Duodenal mucosa (tissue), 2 donors: Measurements from ENCODE around the gene SSBP3.

Experiments
- H3K27ac ChIP-seq: one replicate; pipeline ENCODE4 v1.7.0; 2013; ENCODE audit warnings: low read depth, low read length
- H3K27me3 ChIP-seq, 2 donors: one replicate each; pipeline ENCODE4 v1.7.0; 2013; ENCODE audit warnings: low read length in 2 of 2, control low read depth in 1 of 2; ENCODE audit not compliant: insufficient read depth in 2 of 2, control insufficient read depth in 1 of 2
- H3K36me3 ChIP-seq, 2 donors: one replicate each; pipeline ENCODE4 v1.7.0; 2013; ENCODE audit warnings: low read length in 2 of 2, control low read depth in 1 of 2; ENCODE audit not compliant: insufficient read depth in 2 of 2, control insufficient read depth in 1 of 2
- H3K4me1 ChIP-seq, 2 donors: one replicate each; pipeline ENCODE4 v1.7.0; 2013; ENCODE audit warnings: low read length in 2 of 2, control low read depth in 1 of 2; ENCODE audit not compliant: insufficient read depth in 2 of 2, control insufficient read depth in 1 of 2
- H3K4me3 ChIP-seq, 2 donors: one replicate each; pipeline ENCODE4 v1.7.0; 2013; ENCODE audit warnings: low read length in 2 of 2, low read depth in 1 of 2
- H3K9ac ChIP-seq, 2 donors: one replicate each; pipeline ENCODE4 v1.7.0; 2013; ENCODE audit warnings: low read length in 2 of 2, low read depth in 1 of 2
- H3K9me3 ChIP-seq, 2 donors: one replicate each; pipeline ENCODE4 v1.7.0; 2013; ENCODE audit warnings: low read length in 2 of 2, control low read depth in 1 of 2; ENCODE audit not compliant: control insufficient read depth in 1 of 2

SSBP3 gene

DNA sequence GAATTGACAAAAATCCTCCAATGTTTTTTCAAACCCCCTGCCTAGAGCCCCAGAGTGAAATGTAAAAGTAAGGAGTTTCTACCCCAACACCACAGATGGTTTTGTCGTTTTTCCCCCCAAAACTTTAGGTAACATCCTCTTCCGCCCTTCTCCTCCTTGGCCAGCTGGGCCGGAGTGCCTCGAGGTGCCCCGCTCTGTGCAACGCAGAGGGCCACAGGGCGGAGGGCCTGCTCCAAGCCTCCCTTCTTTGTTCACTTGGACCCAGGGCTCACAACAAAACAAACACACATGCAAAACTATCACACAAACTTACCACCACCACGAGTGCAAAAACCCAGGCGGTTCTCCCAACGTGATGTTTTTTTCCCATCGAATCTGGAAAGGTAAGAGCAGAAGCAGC, 1.9 kb downstream of the SSBP3 start:
- H3K4me1 ChIP-seq, result peaks cover 51 to 52% of the 10 kb centered on the region in 2 donors
- H3K4me3 ChIP-seq, result peak overlapping the region; percentile 81 to 88
- no peak overlapping the region for H3K27ac ChIP-seq
- peaks cover 24 to 36% of the 10 kb centered on the region in 2 donors for H3K36me3 ChIP-seq
- H3K9ac ChIP-seq, result no peak overlapping the region
- no peaks in the 10 kb centered on the region for H3K27me3 ChIP-seq
- no peaks in the 10 kb centered on the region for H3K9me3 ChIP-seq

DNA sequence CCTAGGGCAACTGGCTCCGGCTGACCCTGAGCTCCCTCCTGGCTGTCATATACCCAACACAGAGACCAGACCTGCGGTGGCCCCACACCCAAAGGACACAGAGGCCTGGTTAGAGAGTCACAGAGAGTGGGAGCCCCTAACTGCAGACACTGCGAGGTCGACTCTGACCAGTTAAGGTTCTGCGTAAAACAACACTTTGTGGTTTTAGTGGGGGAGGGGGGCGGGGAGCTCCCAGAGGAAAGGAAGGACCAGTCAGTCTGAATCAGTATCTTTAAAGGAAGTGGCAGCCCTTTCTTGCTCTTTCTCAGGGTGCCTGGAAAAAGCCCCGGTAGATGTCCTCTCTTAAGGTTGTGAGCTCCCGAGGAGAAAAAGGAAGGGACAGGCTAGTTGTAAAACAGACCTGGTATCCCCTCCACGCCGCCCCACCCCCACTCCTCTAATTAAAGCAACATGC, 2.4 kb downstream of the SSBP3 start:
- peak overlapping the region; percentile 81 to 88 for H3K4me3 ChIP-seq

DNA sequence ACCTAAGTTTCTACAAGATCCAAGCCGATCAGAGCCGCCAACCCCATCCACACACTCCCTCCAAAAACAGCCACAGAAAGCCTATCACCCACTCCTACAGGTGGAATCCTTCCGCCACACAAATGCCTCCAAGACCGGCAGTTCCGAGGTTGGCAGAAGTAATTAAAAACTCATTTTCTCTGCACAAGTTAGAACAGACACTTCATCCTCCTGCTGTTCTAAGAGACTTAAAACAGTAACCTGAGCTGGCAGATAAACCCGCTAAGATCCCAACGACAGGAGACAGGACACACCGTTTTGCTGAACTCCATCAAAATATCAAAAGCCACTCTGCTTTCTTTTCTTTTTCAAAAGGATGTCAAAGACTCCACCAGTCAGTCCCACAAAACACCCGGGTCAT, 2.8 kb downstream of the SSBP3 start:
- Histone ChIP-seq H3K4me1 (peaks cover 43% of the 10 kb centered on the region in 2 donors), H3K9ac (no peak overlapping the region), H3K27me3 (no peaks in the 10 kb centered on the region), H3K27ac (no peak overlapping the region), H3K4me3 (peak overlapping the region; percentile 81 to 88), H3K9me3 (no peaks in the 10 kb centered on the region), H3K36me3 (peaks cover 33 to 44% of the 10 kb centered on the region in 2 donors)

More for the DNA sequence above, 2.4 kb downstream of the SSBP3 start:
- H3K36me3 ChIP-seq, result peaks cover 29 to 40% of the 10 kb centered on the region in 2 donors
- no peak overlapping the region for H3K9ac ChIP-seq
- peaks cover 47 to 48% of the 10 kb centered on the region in 2 donors for H3K4me1 ChIP-seq
- no peak overlapping the region for H3K27ac ChIP-seq
- H3K9me3 ChIP-seq, result no peaks in the 10 kb centered on the region
- no peaks in the 10 kb centered on the region for H3K27me3 ChIP-seq

DNA sequence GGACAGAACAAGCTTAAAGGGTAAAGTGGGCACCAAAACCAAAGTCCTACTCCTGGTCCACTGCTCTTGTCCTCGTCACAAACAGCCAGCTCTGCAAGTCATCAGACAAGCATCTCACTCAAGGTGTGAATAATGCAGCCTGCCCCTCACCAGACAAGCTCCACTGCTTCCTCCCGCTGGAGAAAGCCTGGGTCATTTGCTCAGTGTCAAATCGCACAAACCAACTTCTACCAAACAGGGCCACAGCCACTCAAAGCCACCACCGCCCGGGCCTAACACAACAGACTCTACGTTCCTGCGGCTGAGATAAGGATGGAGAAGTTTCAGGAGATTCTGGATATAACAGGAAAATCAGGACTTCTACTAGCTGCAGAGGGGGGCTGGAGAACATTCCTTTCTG, 3.3 kb downstream of the SSBP3 start:
- Histone ChIP-seq H3K4me3 (peak overlapping the region in 1 of 2 donors; percentile 18), H3K9me3 (no peaks in the 10 kb centered on the region), H3K4me1 (peaks cover 38 to 41% of the 10 kb centered on the region in 2 donors), H3K27ac (no peak overlapping the region), H3K36me3 (peaks cover 38 to 50% of the 10 kb centered on the region in 2 donors), H3K9ac (no peak overlapping the region), H3K27me3 (no peaks in the 10 kb centered on the region)

DNA sequence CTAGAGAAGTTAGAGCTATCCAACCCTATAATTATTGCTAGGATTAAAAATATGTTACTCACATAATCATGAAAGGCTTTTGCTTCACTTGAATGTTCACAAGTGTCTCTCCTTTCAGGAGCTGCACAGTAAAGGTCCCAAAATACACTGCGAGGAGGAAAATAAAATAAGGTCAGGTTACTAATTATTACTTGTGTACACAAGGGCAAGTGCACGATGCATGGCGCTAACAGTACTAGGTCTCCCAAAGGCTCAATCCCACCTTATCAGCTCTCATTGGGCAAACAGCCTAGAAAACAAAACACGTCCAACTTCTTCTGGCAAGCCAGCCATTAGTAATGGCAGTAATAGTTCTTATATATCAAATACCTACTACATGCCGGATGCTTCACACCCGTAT, 4.4 kb downstream of the SSBP3 start:
- H3K9me3 ChIP-seq, result no peaks in the 10 kb centered on the region
- H3K27me3 ChIP-seq, result no peaks in the 10 kb centered on the region
- peaks cover 39 to 57% of the 10 kb centered on the region in 2 donors for H3K36me3 ChIP-seq
- H3K27ac ChIP-seq, result no peak overlapping the region
- H3K4me1 ChIP-seq, result peaks cover 44 to 49% of the 10 kb centered on the region in 2 donors
- no peak overlapping the region for H3K4me3 ChIP-seq
- no peak overlapping the region for H3K9ac ChIP-seq

DNA sequence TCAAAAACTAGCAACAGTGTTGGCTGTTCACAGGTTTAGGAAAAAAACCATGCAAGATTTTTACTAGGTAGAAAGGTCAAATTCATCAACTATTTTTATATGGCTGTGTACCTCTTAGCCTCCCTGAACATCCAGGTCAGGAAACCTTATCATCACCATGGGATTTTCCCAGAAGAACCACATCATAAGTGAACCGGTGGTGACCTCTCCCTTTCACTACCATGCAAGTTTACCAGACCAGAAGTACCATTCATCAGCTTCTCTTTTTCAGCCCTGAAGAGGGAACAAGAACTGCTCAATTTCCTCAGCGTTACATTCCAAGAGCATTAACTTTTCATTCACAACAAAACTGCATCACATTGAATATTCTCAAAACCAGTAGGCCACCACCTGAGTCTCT, 5.9 kb downstream of the SSBP3 start:
- Histone ChIP-seq H3K9ac (no peak overlapping the region), H3K27ac (no peak overlapping the region), H3K27me3 (no peaks in the 10 kb centered on the region), H3K9me3 (no peaks in the 10 kb centered on the region), H3K4me1 (peaks cover 49 to 50% of the 10 kb centered on the region in 2 donors), H3K4me3 (no peak overlapping the region), H3K36me3 (peaks cover 41 to 59% of the 10 kb centered on the region in 2 donors)

DNA sequence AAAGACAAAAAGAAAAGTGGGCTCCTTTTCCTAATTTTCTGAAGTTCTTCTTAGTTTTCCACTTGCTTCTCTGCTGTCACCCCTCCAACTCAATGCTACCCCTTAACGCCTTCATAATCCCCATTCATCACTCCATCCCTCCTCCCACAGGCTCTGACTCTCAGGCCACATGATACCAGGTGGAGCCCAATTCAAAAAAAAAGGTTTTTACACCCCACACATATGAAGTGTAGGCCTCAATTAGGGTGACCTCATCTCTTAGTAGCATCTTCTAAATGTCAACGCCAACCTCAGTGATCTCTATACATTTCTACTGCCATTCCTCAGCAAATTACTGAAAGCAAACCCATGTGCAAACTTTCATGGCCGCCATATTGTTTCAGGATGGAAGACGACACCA, 6.4 kb downstream of the SSBP3 start:
- no peak overlapping the region for H3K4me3 ChIP-seq
- peaks cover 44 to 48% of the 10 kb centered on the region in 2 donors for H3K4me1 ChIP-seq
- no peaks in the 10 kb centered on the region for H3K27me3 ChIP-seq
- H3K9me3 ChIP-seq, result no peaks in the 10 kb centered on the region
- H3K36me3 ChIP-seq, result peaks cover 45 to 64% of the 10 kb centered on the region in 2 donors
- no peak overlapping the region for H3K27ac ChIP-seq
- no peak overlapping the region for H3K9ac ChIP-seq

DNA sequence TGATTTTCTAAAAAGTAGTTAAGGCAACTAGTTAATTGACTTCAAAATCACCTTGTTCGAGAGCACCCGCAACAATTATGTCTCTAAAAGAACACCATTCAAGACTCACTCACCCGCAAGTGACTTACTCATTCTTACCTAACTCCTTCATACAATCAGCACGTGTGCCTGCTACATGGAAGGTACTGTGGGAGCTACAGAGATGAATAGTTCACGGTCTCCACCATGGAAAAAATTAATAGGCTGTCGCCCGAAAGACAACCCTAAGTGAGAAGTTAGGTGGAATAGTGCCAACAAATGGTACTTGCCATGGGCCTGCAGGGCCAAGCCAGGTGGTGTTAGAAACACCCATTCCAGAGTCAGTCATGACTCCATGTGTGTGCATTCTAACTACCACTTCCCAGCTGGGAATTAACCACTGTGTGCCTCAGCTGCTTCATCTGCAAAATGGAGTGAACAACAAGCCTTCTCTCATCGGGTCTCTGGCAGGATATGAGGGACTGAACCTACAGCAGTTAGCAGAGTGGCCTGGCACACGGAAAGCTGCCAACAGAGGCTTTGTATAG, 7.1 kb downstream of the SSBP3 start:
- no peak overlapping the region for H3K4me3 ChIP-seq
- H3K4me1 ChIP-seq, result peaks cover 37 to 40% of the 10 kb centered on the region in 2 donors
- peaks cover 45 to 68% of the 10 kb centered on the region in 2 donors for H3K36me3 ChIP-seq
- H3K27ac ChIP-seq, result no peak overlapping the region
- no peaks in the 10 kb centered on the region for H3K27me3 ChIP-seq
- H3K9ac ChIP-seq, result no peak overlapping the region
- no peaks in the 10 kb centered on the region for H3K9me3 ChIP-seq

DNA sequence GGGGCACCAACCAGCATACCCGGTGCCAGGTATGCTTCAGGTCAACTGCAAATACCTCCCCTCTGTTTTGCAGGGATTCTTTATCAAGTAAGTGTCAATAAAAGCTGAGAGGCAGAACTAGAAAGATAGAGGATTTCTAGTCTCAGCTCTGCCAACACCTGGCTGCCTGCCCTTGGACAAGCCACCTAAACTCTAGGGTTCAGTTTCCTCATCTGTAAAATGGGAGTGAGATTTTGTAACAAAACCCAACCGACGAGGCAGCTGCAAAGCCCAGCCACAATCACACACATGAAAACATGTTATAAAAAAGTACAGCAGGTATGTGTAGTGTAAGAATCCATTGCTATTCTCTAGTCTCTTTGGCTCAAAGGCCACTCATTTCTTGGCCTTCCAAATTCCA, 8.2 kb downstream of the SSBP3 start:
- Histone ChIP-seq H3K27me3 (no peaks in the 10 kb centered on the region), H3K9me3 (no peaks in the 10 kb centered on the region), H3K9ac (no peak overlapping the region), H3K4me3 (no peak overlapping the region), H3K4me1 (peaks cover 26 to 31% of the 10 kb centered on the region in 2 donors), H3K36me3 (peaks cover 45 to 77% of the 10 kb centered on the region in 2 donors), H3K27ac (no peak overlapping the region)

DNA sequence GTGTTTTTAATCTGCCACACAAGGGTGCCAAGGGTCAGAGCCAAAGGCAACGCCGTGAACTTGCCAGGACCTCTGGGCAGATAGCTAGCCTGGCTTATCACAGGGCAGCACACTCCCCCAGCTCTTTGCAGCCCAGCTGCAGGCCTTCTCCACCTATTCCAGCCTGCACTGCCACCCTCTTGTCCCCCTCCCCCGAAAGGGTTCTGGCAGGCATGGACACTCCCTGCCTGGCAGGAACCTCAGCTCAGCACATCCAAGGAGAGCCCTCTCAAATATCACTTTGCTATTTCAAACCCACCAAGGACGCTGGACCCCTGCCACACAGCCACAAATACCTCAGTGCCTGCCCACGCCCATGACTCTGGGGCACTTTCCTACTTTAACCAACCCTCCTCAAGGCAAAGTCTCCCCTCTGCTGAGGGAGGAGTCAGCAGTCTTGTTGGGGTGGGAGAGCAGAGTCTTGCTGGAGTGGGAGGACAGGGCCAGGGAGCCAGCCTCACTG, 9.1 kb downstream of the SSBP3 start:
- Histone ChIP-seq H3K9ac (no peak overlapping the region), H3K27ac (no peak overlapping the region), H3K36me3 (peaks cover 46 to 77% of the 10 kb centered on the region in 2 donors)

More for the DNA sequence above, 9.1 kb downstream of the SSBP3 start:
- Histone ChIP-seq H3K4me1 (peaks cover 19 to 24% of the 10 kb centered on the region in 2 donors), H3K4me3 (no peak overlapping the region), H3K9me3 (no peaks in the 10 kb centered on the region), H3K27me3 (no peaks in the 10 kb centered on the region)
